ENCODE data around the gene HDAC4. TPM values are rescaled to one million over a fixed set of nuclear protein-coding genes. Genes with fewer than 3 reads are reported as not detected.
"Not testable (repeated sequence)": the region's sequence is repeated elsewhere in the genome, so short reads cannot be mapped to it uniquely, and the experiment has no call there.

Gene HDAC4
- total RNA-seq = 6.8 and 7.8 TPM in 2 replicates

DNA sequence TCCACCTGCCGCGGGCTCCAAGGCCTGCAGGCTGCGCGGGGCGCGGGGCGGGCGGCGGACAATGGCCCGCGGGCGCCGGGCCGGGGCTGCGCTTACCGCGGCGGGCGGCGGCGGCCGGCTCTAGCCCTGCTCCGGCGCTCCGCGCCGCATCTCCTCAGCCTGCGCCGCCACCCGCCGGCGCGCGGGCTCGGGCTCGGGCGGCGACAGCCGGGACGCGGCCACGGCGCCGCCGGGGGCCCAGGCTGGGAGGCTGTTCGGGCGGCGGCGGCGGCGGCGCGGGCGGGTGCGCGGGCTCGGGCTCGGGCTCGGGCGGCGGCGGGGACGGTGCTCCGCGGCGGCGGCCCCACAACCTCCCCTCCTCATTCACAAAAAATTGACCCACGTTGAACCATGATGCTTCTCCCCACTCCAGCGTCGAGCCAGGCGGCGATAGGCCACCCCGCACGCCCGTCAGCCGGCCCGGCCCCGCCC is at the start of gene HDAC4:
HDAC4 (minus strand) TSS at position 425 of the 471 bp plus-strand sequence. CDS start 48,321 bp downstream, outside the sequence.
- no peaks in the 10 kb centered on the region for H3K36me3 ChIP-seq (ENCODE audit: control insufficient read depth, insufficient read depth, low read length)
- H3K4me3 ChIP-seq (ENCODE audit: low read depth, low read length) = peak within 1 kb of the TSS; percentile 92
- no peaks in the 10 kb centered on the region for H3K27me3 ChIP-seq (ENCODE audit: control insufficient read depth, insufficient read depth, low read length)
- DNase-seq (ENCODE audit: low read depth) = no peak
- TF ChIP-seq, protein P1, sequence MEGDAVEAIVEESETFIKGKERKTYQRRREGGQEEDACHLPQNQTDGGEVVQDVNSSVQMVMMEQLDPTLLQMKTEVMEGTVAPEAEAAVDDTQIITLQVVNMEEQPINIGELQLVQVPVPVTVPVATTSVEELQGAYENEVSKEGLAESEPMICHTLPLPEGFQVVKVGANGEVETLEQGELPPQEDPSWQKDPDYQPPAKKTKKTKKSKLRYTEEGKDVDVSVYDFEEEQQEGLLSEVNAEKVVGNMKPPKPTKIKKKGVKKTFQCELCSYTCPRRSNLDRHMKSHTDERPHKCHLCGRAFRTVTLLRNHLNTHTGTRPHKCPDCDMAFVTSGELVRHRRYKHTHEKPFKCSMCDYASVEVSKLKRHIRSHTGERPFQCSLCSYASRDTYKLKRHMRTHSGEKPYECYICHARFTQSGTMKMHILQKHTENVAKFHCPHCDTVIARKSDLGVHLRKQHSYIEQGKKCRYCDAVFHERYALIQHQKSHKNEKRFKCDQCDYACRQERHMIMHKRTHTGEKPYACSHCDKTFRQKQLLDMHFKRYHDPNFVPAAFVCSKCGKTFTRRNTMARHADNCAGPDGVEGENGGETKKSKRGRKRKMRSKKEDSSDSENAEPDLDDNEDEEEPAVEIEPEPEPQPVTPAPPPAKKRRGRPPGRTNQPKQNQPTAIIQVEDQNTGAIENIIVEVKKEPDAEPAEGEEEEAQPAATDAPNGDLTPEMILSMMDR (IDR thresholded peaks at IDR 0.05; ENCODE audit: insufficient read depth, low read length, poor library complexity, severe bottlenecking) = no peak

DNA sequence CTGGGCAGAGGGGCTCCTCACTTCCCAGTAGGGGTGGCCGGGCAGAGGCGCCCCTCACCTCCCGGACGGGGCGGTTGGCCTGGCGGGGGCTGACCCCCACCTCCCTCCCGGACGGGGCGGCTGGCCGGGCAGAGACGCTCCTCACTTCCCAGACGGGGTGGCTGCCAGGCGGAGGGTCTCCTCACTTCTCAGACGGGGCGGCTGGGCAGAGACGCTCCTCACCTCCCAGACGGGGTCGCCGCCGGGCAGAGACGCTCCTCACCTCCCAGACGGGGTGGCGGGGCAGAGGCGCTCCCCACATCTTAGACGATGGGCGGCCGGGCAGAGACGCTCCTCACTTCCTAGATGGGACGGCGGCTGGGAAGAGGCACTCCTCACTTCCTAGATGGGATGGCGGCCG is 48.6 kb upstream of the HDAC4 start:
- not testable (repeated sequence) for H3K36me3 ChIP-seq (ENCODE audit: control insufficient read depth, insufficient read depth, low read length); H3K4me3 ChIP-seq (ENCODE audit: low read depth, low read length); DNase-seq (ENCODE audit: low read depth); H3K27me3 ChIP-seq (ENCODE audit: control insufficient read depth, insufficient read depth, low read length)

DNA sequence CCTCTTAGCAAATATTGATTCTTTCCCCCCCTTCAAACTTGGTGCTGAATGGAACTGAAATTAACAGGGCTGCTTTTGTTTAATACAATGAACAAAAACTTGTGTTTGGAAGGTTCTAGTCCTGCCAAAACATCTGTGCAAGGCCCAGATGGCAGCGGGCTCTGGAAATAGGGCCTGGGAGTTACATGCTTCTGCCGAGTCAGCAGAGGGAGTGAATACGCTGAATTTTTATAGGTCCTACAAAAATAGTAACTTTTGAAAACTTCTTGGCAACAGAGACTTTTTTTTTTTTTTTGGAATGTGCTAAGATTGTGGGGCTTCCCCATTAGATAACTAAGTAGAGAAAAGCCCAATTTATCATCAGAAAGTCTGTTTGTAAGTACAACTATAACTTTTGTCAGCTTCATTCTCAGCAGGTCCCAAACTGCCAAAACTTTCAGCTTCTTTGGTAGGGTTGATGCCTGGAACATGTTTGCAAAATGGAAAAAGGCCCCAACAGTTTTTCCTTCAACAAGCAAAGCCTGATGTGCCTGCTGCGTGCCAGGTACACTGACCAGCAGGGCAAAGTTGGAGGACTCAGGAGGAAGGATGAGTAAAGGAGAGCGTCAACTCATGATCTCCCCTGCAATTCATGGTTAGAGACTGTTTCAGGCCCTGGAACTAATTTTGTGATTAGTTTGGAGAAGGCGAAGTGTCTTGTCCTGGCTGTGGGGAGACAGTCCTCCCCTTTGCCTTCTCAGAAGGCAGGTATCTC is 45.1 kb upstream of the HDAC4 start:
- no peak for DNase-seq (ENCODE audit: low read depth)

DNA sequence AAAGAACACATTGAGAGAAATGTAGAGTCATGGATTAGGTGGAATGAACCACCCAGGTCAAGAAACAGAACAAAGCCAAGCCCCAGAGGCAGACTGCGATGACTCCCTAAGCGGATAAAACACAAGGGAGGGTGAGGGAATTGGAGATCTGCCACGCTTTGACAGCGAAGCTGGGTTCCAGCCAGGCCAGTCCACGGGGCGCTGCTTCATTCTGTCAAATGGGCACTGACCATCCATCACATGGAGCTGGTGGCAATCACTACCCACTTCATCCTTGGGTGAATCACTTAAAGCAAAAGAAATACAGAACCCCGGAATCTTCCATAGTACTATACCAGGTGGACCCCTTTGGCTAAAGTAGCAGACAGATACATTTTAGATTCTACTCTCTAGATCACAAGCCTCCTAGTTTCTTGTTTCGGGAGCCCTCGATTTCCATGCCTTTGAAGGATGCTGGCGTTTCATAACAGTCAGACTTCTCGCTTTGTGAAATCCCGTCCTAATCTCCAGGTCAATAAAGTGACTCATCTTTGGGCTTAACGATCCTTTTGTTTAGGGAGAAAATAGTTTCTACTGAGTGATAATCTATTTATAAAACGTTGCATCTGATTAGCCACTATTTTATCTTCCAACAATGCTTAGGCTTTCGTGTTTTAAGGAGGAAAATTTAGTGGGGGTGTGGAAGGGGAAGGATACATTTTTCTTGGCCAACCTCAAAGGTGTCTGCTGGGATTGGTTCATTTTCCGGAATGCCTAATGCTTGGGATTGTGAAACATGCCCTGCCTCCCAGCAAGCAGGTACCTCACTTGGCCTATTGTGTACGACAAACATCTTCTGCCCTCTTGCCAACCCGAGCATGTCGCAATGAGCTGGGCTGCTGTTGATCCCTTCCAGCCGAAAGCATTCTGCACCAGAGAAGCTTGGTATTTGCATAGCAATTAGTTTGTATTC is 44.1 kb upstream of the HDAC4 start:
- Histone ChIP-seq H3K4me3 (ENCODE audit: low read depth, low read length) (no peak overlapping the region), H3K27me3 (ENCODE audit: control insufficient read depth, insufficient read depth, low read length) (peaks cover 14% of the 10 kb centered on the region), H3K36me3 (ENCODE audit: control insufficient read depth, insufficient read depth, low read length) (no peaks in the 10 kb centered on the region)
- no peak for DNase-seq (ENCODE audit: low read depth)
- TF ChIP-seq, protein P1 (IDR thresholded peaks at IDR 0.05; ENCODE audit: insufficient read depth, low read length, poor library complexity, severe bottlenecking) = no peak

More for the DNA sequence above, 45.1 kb upstream of the HDAC4 start:
- Histone ChIP-seq H3K27me3 (ENCODE audit: control insufficient read depth, insufficient read depth, low read length) (peaks cover 3% of the 10 kb centered on the region), H3K4me3 (ENCODE audit: low read depth, low read length) (no peak overlapping the region), H3K36me3 (ENCODE audit: control insufficient read depth, insufficient read depth, low read length) (no peaks in the 10 kb centered on the region)
- TF ChIP-seq, protein P1 (IDR thresholded peaks at IDR 0.05; ENCODE audit: insufficient read depth, low read length, poor library complexity, severe bottlenecking) = no peak

DNA sequence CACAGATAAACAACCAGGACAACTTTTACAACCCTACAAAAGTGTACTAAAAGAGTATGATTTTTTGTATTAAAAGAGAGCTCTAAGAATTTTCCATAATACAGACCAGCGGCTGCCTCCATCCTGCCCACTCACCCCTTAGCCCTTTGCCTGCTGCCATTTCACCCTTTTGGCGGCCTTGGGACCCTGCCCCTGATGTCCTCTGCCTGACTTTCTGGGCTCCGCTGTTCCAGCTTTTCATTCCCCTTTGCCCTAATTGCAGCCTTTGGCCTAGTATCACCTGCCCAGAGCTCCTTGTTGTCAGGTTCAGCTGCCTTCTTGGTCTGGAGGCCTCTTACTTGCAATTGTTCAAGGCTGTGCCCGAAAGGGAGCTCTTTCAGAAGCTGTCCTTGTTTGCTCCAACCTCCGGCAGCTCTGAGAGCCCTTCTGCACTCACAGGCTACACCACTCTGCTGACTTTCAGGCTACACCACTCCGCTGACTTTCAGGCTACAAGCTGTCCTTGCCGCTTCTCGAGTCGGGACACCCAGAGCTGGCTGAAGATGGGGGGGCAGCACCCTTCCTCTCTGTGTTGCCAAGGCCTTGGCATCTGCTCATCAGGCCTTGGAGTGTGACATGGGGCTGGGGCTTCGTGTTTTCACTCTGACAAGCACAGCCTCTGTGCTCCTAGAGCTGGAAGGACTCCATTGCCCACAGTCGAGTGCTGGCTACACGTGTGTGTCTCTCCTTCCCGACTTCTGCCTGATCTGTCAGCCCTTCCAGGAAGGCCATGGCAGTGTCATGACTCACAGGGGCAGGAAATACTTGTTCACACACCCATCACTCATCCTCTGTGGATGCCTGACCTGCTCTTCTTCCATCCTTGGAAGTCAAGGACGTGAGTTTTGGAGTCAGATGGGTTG is 43.1 kb upstream of the HDAC4 start:
- peaks cover 17% of the 10 kb centered on the region for H3K27me3 ChIP-seq (ENCODE audit: control insufficient read depth, insufficient read depth, low read length)
- TF ChIP-seq, protein P1 (IDR thresholded peaks at IDR 0.05; ENCODE audit: insufficient read depth, low read length, poor library complexity, severe bottlenecking) = no peak
- no peak for DNase-seq (ENCODE audit: low read depth)
- H3K4me3 ChIP-seq (ENCODE audit: low read depth, low read length) = no peak overlapping the region
- H3K36me3 ChIP-seq (ENCODE audit: control insufficient read depth, insufficient read depth, low read length) = no peaks in the 10 kb centered on the region

Measured in kidney epithelial cell (primary cell).